ENCODE data around the gene DYRK1B. TPM values are rescaled to one million over a fixed set of nuclear protein-coding genes. Genes with fewer than 3 reads are reported as not detected.

Gene DYRK1B
- polyA plus RNA-seq, 1 donor from 2014 or later = 11.3 TPM

DNA sequence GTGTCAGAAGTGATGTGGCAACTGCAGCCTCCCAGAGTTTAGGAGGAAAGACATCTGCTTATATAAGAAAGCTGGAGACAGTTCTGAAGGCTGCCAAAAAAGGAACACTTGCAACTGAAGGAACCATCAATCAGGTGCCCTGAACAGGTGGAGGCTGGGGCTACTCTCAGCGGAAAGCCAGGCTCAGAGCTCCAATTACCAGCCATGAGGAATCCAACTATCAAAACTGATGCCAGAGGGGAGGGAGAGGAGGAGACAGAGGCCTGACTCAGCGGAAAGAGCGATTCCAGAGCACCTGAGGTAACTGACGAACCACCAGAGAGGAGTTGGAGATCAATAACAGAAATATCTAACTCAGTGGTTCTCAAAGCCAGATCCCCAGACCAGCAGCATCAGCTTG lies 31.0 kb downstream of the DYRK1B start:
- Histone ChIP-seq H3K9me2 (ENCODE audit: insufficient read depth, low read length) (no peaks in the 10 kb centered on the region), H3K9me3 (ENCODE audit: low read length) (no peaks in the 10 kb centered on the region), H3K79me2 (replicated peaks; ENCODE audit: insufficient read depth, low read length) (no peaks in the 10 kb centered on the region), H2AFZ (ENCODE audit: low read depth, low read length) (no peak overlapping the region), H3K27me3 (ENCODE audit: insufficient read depth, low read depth, low read length) (no peaks in the 10 kb centered on the region), H4K20me1 (ENCODE audit: insufficient read depth) (no peaks in the 10 kb centered on the region), H3K9ac (ENCODE audit: low read length) (no peak overlapping the region), H3K27ac (ENCODE audit: low read length) (no peak overlapping the region), H3K4me3 (ENCODE audit: low read length) (no peak overlapping the region), H3F3A (ENCODE audit: insufficient read depth, low read length, poor library complexity, severe bottlenecking) (no peaks in the 10 kb centered on the region), H3K4me2 (ENCODE audit: low read length) (no peak overlapping the region), H3K36me3 (ENCODE audit: insufficient read depth, low read length) (no peaks in the 10 kb centered on the region)
- TF ChIP-seq, protein P1, sequence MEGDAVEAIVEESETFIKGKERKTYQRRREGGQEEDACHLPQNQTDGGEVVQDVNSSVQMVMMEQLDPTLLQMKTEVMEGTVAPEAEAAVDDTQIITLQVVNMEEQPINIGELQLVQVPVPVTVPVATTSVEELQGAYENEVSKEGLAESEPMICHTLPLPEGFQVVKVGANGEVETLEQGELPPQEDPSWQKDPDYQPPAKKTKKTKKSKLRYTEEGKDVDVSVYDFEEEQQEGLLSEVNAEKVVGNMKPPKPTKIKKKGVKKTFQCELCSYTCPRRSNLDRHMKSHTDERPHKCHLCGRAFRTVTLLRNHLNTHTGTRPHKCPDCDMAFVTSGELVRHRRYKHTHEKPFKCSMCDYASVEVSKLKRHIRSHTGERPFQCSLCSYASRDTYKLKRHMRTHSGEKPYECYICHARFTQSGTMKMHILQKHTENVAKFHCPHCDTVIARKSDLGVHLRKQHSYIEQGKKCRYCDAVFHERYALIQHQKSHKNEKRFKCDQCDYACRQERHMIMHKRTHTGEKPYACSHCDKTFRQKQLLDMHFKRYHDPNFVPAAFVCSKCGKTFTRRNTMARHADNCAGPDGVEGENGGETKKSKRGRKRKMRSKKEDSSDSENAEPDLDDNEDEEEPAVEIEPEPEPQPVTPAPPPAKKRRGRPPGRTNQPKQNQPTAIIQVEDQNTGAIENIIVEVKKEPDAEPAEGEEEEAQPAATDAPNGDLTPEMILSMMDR (IDR thresholded peaks at IDR 0.05; ENCODE audit: poor library complexity, severe bottlenecking) = no peak

DNA sequence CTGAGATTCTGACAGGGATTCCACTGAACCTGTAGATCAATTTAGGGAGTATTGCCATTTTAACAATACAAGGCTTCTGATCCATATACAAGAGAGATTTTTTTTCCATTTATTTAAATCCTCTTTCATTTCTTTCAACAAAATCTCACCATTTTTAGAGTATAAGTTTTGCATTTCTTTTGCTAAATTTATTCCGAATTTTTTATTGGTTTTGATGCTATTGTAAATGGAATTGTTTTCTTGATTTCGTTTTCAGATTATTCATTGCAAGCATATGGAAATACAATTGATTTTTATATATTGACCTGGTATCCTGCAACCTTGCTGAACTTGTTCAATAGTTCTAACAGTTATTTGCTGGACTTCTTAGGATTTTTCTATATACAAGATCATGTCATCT lies 36.9 kb downstream of the DYRK1B start:
- Histone ChIP-seq H3K9ac (ENCODE audit: low read length) (no peak overlapping the region), H3K27me3 (ENCODE audit: insufficient read depth, low read depth, low read length) (no peaks in the 10 kb centered on the region), H3K9me2 (ENCODE audit: insufficient read depth, low read length) (no peaks in the 10 kb centered on the region), H3K36me3 (ENCODE audit: insufficient read depth, low read length) (no peaks in the 10 kb centered on the region), H2AFZ (ENCODE audit: low read depth, low read length) (no peak overlapping the region), H3K9me3 (ENCODE audit: low read length) (no peaks in the 10 kb centered on the region), H3K27ac (ENCODE audit: low read length) (no peak overlapping the region), H3K79me2 (replicated peaks; ENCODE audit: insufficient read depth, low read length) (no peaks in the 10 kb centered on the region), H3K4me2 (ENCODE audit: low read length) (no peak overlapping the region), H4K20me1 (ENCODE audit: insufficient read depth) (no peaks in the 10 kb centered on the region), H3F3A (ENCODE audit: insufficient read depth, low read length, poor library complexity, severe bottlenecking) (no peaks in the 10 kb centered on the region), H3K4me3 (ENCODE audit: low read length) (no peak overlapping the region)
- TF ChIP-seq TAF1 (IDR thresholded peaks at IDR 0.05; ENCODE audit: low read depth) = no peak
- TF ChIP-seq EP300 (conservative IDR thresholded peaks at IDR 0.05; ENCODE audit: poor library complexity, severe bottlenecking) = no peak
- no peak for TF ChIP-seq RAD21 (conservative IDR thresholded peaks at IDR 0.05)
- no peak for TF ChIP-seq MXI1 (conservative IDR thresholded peaks at IDR 0.05; ENCODE audit: poor library complexity, severe bottlenecking)
- TF ChIP-seq EZH2 (IDR thresholded peaks at IDR 0.05; ENCODE audit: borderline replicate concordance, insufficient read depth, low read length, poor library complexity, severe bottlenecking) = no peak
- TF ChIP-seq, protein P1 (IDR thresholded peaks at IDR 0.05; ENCODE audit: poor library complexity, severe bottlenecking) = no peak

DNA sequence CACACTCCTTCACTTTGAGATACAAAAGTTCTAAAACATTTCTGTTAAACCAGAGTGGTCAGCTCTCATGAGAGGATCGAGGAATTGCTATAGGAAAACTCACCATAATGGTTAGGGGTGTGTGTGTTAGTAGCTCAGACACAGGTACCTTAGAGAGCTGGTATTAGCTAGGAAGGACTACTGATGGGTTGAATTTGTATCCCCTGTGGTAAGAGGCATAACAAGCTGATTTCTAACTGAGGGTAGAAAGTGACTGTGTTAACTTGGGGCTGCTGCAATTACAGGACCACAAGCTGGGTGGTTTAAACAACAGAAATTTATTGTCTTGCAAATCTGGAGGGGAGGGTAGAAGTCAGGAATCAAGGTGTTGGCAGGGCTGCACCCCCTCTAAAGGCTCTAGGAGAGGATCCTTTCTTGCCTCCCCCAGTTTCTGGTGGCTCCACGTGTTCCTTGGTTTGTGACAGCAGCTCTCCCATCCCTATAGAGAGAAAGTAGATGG lies 37.9 kb downstream of the DYRK1B start:
- Histone ChIP-seq H3K27me3 (ENCODE audit: insufficient read depth, low read depth, low read length) (no peaks in the 10 kb centered on the region), H3K9me3 (ENCODE audit: low read length) (no peaks in the 10 kb centered on the region), H2AFZ (ENCODE audit: low read depth, low read length) (no peak overlapping the region), H3F3A (ENCODE audit: insufficient read depth, low read length, poor library complexity, severe bottlenecking) (no peaks in the 10 kb centered on the region), H3K9ac (ENCODE audit: low read length) (no peak overlapping the region), H3K9me2 (ENCODE audit: insufficient read depth, low read length) (no peaks in the 10 kb centered on the region), H4K20me1 (ENCODE audit: insufficient read depth) (no peaks in the 10 kb centered on the region), H3K4me3 (ENCODE audit: low read length) (no peak overlapping the region), H3K4me2 (ENCODE audit: low read length) (no peak overlapping the region), H3K79me2 (replicated peaks; ENCODE audit: insufficient read depth, low read length) (no peaks in the 10 kb centered on the region), H3K36me3 (ENCODE audit: insufficient read depth, low read length) (no peaks in the 10 kb centered on the region), H3K27ac (ENCODE audit: low read length) (no peak overlapping the region)
- TF ChIP-seq EZH2 (IDR thresholded peaks at IDR 0.05; ENCODE audit: borderline replicate concordance, insufficient read depth, low read length, poor library complexity, severe bottlenecking) (no peak), SMC3 (conservative IDR thresholded peaks at IDR 0.05; ENCODE audit: poor library complexity) (no peak), RAD21 (conservative IDR thresholded peaks at IDR 0.05) (no peak), TAF1 (IDR thresholded peaks at IDR 0.05; ENCODE audit: low read depth) (no peak), MXI1 (conservative IDR thresholded peaks at IDR 0.05; ENCODE audit: poor library complexity, severe bottlenecking) (no peak), EP300 (conservative IDR thresholded peaks at IDR 0.05; ENCODE audit: poor library complexity, severe bottlenecking) (no peak), POLR2AphosphoS5 (IDR thresholded peaks at IDR 0.05) (no peak)
- TF ChIP-seq, protein P1 (IDR thresholded peaks at IDR 0.05; ENCODE audit: poor library complexity, severe bottlenecking) = no peak
- TF ChIP-seq, protein P2, sequence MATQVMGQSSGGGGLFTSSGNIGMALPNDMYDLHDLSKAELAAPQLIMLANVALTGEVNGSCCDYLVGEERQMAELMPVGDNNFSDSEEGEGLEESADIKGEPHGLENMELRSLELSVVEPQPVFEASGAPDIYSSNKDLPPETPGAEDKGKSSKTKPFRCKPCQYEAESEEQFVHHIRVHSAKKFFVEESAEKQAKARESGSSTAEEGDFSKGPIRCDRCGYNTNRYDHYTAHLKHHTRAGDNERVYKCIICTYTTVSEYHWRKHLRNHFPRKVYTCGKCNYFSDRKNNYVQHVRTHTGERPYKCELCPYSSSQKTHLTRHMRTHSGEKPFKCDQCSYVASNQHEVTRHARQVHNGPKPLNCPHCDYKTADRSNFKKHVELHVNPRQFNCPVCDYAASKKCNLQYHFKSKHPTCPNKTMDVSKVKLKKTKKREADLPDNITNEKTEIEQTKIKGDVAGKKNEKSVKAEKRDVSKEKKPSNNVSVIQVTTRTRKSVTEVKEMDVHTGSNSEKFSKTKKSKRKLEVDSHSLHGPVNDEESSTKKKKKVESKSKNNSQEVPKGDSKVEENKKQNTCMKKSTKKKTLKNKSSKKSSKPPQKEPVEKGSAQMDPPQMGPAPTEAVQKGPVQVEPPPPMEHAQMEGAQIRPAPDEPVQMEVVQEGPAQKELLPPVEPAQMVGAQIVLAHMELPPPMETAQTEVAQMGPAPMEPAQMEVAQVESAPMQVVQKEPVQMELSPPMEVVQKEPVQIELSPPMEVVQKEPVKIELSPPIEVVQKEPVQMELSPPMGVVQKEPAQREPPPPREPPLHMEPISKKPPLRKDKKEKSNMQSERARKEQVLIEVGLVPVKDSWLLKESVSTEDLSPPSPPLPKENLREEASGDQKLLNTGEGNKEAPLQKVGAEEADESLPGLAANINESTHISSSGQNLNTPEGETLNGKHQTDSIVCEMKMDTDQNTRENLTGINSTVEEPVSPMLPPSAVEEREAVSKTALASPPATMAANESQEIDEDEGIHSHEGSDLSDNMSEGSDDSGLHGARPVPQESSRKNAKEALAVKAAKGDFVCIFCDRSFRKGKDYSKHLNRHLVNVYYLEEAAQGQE (IDR thresholded peaks at IDR 0.05; ENCODE audit: borderline replicate concordance) = no peak
